T1000 (cell line): Measurements from ENCODE around the gene GPX1.
A peak's percentile ranks its signal among the peaks of the same experiment; 100 is the strongest.
"Not testable (repeated sequence)": the region's sequence is repeated elsewhere in the genome, so short reads cannot be mapped to it uniquely, and the experiment has no call there.

Experiments used
- DNase-seq: peaks from one replicate; lab custom pipeline; 2025; ENCODE audit warnings: mixed read lengths; lab: John Stamatoyannopoulos, UW

GPX1 gene

GRCh38 chr3:49357443-49358216, 523 bp downstream of the GPX1 start:
- peak; percentile 59 for DNase-seq

- DNase-seq, result not testable (repeated sequence)
Observed at GRCh38 chr3:49357095-49357442, 1.1 kb downstream of the GPX1 start.

GRCh38 chr3:49352890-49353421, 5.2 kb downstream of the GPX1 start:
- no peak for DNase-seq

GRCh38 chr3:49352281-49352680, 5.9 kb downstream of the GPX1 start:
- no peak for DNase-seq

GRCh38 chr3:49351521-49352011, 6.6 kb downstream of the GPX1 start:
- no peak for DNase-seq

- no peak for DNase-seq
Observed at GRCh38 chr3:49349348-49350114, 8.6 kb downstream of the GPX1 start.

- not testable (repeated sequence) for DNase-seq
Observed at GRCh38 chr3:49348361-49348760, 9.8 kb downstream of the GPX1 start.

GRCh38 chr3:49346797-49347251, 11.3 kb downstream of the GPX1 start:
- peak; percentile 39 for DNase-seq

GRCh38 chr3:49343163-49343562, 15.0 kb downstream of the GPX1 start:
- no peak for DNase-seq

GRCh38 chr3:49341996-49342395, 16.2 kb downstream of the GPX1 start:
- DNase-seq, result no peak

- peak; percentile 73 for DNase-seq
Observed at GRCh38 chr3:49339941-49340800, 18.0 kb downstream of the GPX1 start, which contains the start of gene USP4. USP4 (minus strand) TSS chr3:49340053; CDS start chr3:49340024, 29 bp downstream.

GRCh38 chr3:49339581-49339940, 18.6 kb downstream of the GPX1 start:
- no peak for DNase-seq

- no peak for DNase-seq
Observed at GRCh38 chr3:49333916-49334633, 24.1 kb downstream of the GPX1 start.

GRCh38 chr3:49333091-49333490, 25.1 kb downstream of the GPX1 start:
- DNase-seq, result no peak

- no peak for DNase-seq
Observed at GRCh38 chr3:49329186-49329585, 29.0 kb downstream of the GPX1 start.

- not testable (repeated sequence) for DNase-seq
Observed at GRCh38 chr3:49328350-49328749, 29.8 kb downstream of the GPX1 start.

- no peak for DNase-seq
Observed at GRCh38 chr3:49327485-49327884, 30.7 kb downstream of the GPX1 start.

- DNase-seq, result no peak
Observed at GRCh38 chr3:49324768-49325167, 33.4 kb downstream of the GPX1 start.

GRCh38 chr3:49316696-49317457, 41.3 kb downstream of the GPX1 start:
- DNase-seq, result no peak
